Right renal pelvis (tissue), 4 donors: ENCODE data around the gene MPRIP. TPM values are rescaled to one million over a fixed set of nuclear protein-coding genes. Genes with fewer than 3 reads are reported as not detected.
"Not testable (repeated sequence)": the region's sequence is repeated elsewhere in the genome, so short reads cannot be mapped to it uniquely, and the experiment has no call there.

ENCODE experiments used
- DNase-seq, 4 donors: peaks; one replicate each; pipeline ENCODE4 v3.0.0-alpha.2; 2013; ENCODE audit warnings: low read depth in 4 of 4, low spot score in 3 of 4, missing footprints in 1 of 4
- polyA plus RNA-seq, 4 donors: library from polyadenylated mRNA; unstranded; fragments of 120-200 nt; gene quantifications; one replicate each; pipeline ENCODE4 v1.2.1, GENCODE V29; 2013; ENCODE audit not compliant: insufficient read length in 4 of 4

The MPRIP gene
- polyA plus RNA-seq, 4 donors, result 140 to 180 (median 164) TPM

GRCh38 chr17:17156511-17156910 is 114.3 kb downstream of the MPRIP start:
- no peak for DNase-seq

- no peak for DNase-seq
Measured at GRCh38 chr17:17157041-17157440, 114.8 kb downstream of the MPRIP start.

- DNase-seq, result not testable (repeated sequence)
Measured at GRCh38 chr17:17158506-17158905, 116.2 kb downstream of the MPRIP start.

GRCh38 chr17:17159571-17159970 is 117.3 kb downstream of the MPRIP start:
- no peak for DNase-seq

GRCh38 chr17:17161121-17161520 is 118.9 kb downstream of the MPRIP start:
- no peak for DNase-seq

GRCh38 chr17:17161759-17162158 is 119.5 kb downstream of the MPRIP start:
- no peak for DNase-seq

- no peak for DNase-seq
Measured at GRCh38 chr17:17164156-17164555, 121.9 kb downstream of the MPRIP start.

GRCh38 chr17:17164676-17165075 is 122.4 kb downstream of the MPRIP start:
- DNase-seq, result no peak

GRCh38 chr17:17165666-17166308 is 123.5 kb downstream of the MPRIP start:
- DNase-seq, result no peak

- DNase-seq, result no peak
Measured at GRCh38 chr17:17166446-17166845, 124.2 kb downstream of the MPRIP start.

GRCh38 chr17:17167356-17167755 is 125.1 kb downstream of the MPRIP start:
- DNase-seq, result no peak

- DNase-seq, result no peak
Measured at GRCh38 chr17:17167986-17168385, 125.7 kb downstream of the MPRIP start.

- no peak for DNase-seq
Measured at GRCh38 chr17:17168401-17168800, 126.1 kb downstream of the MPRIP start.

GRCh38 chr17:17169396-17169795 is 127.1 kb downstream of the MPRIP start:
- no peak for DNase-seq

- no peak for DNase-seq
Measured at GRCh38 chr17:17170346-17170985, 128.2 kb downstream of the MPRIP start.

GRCh38 chr17:17171186-17171585 is 128.9 kb downstream of the MPRIP start:
- DNase-seq, result no peak

- DNase-seq, result no peak
Measured at GRCh38 chr17:17172001-17172939, 130.0 kb downstream of the MPRIP start.

GRCh38 chr17:17172990-17173389 is 130.7 kb downstream of the MPRIP start:
- DNase-seq, result no peak

GRCh38 chr17:17173921-17174320 is 131.7 kb downstream of the MPRIP start:
- DNase-seq, result no peak

- no peak for DNase-seq
Measured at GRCh38 chr17:17175340-17175739, 133.1 kb downstream of the MPRIP start.

GRCh38 chr17:17175917-17176316 is 133.7 kb downstream of the MPRIP start:
- no peak for DNase-seq
